Heart left ventricle (tissue), 13 donors: ENCODE data around the gene CUL7.

Source experiments
- POLR2A ChIP-seq, 2 donors: fragments of 450-650 bp; IDR thresholded peaks; one replicate each; pipeline ENCODE4 v1.6.1; 2017; ENCODE audit warnings: antibody characterized with exemption in 2 of 2, mild to moderate bottlenecking in 2 of 2, moderate library complexity in 2 of 2
- TF ChIP-seq, protein P1 (sequence below), 12 donors: fragments of 200-600 bp; sonication (generic) in 4 of 12; IDR thresholded peaks; one replicate each; pipeline versions ENCODE4 v1.5.0 to v1.8.0; 2018 to 2022; ENCODE audit warnings: antibody characterized with exemption in 12 of 12, mild to moderate bottlenecking in 5 of 12
- donor health status: ischemic (EF 13 %, LVEDD 7.1; RV severe dilation, severe dysfunction).
- donor health status: DM: no; HTN: yes; CAD: no.
- donor health status: DM: no; HTN: no; CAD: no.
- donor health status: ischemic (EF 25% LVEDD 6.9; RV normal size, moderate dysfunction).
- donor health status: ischemic (EF 25% LVEDD 5.7; RV mildly dilated, moderate dysfunction).
- donor health status: ischemic (EF 35%, LVEDD 5.7; RV mildly dilated, moderate dysfunction).
- donor health status: nonischemic (EF 11% LVEDD 7.7; RV severe dilation, severe dysfunction).
- donor health status: DM: yes; HTN: yes; CAD: no.
- donor health status: PGD.
- donor health status: ischemic (EF 29% LVEDD 5.4; RV normal size, mild dysfunction).
- donor health status: nonischemic (EF 23%, LVEDD 6.1; RV moderate dilation, normal function).

DNA sequence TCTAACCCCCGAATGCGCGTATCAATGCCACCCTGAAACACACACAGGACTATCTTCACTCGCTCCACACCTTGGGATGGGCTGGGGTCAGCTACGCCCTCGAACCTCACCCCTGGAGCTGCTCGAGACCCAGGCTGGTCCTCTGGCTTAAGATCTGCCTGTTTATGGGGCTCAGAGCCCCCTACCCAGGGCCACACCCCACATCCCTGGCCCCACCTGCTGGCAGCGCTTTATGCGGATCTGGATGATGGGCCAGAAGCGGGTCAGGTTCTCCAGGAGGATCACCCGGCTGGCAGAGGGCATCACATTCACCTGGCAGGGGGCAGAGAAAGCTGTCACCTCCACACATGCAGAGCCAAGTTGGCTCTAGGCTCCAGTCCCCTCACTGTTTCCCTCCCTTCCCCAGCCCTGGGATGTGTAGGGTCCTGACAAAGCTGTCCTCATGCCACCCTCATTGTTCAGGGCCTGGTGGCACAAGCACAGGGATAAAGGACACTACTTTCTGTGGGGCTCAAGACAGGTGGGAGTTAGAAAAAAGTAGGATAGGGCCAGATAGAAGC is 8.2 kb downstream of the CUL7 start:
- TF ChIP-seq, protein P1, sequence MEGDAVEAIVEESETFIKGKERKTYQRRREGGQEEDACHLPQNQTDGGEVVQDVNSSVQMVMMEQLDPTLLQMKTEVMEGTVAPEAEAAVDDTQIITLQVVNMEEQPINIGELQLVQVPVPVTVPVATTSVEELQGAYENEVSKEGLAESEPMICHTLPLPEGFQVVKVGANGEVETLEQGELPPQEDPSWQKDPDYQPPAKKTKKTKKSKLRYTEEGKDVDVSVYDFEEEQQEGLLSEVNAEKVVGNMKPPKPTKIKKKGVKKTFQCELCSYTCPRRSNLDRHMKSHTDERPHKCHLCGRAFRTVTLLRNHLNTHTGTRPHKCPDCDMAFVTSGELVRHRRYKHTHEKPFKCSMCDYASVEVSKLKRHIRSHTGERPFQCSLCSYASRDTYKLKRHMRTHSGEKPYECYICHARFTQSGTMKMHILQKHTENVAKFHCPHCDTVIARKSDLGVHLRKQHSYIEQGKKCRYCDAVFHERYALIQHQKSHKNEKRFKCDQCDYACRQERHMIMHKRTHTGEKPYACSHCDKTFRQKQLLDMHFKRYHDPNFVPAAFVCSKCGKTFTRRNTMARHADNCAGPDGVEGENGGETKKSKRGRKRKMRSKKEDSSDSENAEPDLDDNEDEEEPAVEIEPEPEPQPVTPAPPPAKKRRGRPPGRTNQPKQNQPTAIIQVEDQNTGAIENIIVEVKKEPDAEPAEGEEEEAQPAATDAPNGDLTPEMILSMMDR (IDR thresholded peaks at IDR 0.05) = no peak
- TF ChIP-seq POLR2A (IDR thresholded peaks at IDR 0.05) = no peak
